GM12874 (cell line): ENCODE results near the gene FYN.

Experiments
- TF ChIP-seq, protein P1 (sequence below): IDR thresholded peaks from 2 replicates; pipeline ENCODE4 v1.5.1; 2011; ENCODE audit warnings: low read depth, mild to moderate bottlenecking, control low read depth, low read length, moderate library complexity; ENCODE audit not compliant: insufficient read depth

Gene FYN

DNA sequence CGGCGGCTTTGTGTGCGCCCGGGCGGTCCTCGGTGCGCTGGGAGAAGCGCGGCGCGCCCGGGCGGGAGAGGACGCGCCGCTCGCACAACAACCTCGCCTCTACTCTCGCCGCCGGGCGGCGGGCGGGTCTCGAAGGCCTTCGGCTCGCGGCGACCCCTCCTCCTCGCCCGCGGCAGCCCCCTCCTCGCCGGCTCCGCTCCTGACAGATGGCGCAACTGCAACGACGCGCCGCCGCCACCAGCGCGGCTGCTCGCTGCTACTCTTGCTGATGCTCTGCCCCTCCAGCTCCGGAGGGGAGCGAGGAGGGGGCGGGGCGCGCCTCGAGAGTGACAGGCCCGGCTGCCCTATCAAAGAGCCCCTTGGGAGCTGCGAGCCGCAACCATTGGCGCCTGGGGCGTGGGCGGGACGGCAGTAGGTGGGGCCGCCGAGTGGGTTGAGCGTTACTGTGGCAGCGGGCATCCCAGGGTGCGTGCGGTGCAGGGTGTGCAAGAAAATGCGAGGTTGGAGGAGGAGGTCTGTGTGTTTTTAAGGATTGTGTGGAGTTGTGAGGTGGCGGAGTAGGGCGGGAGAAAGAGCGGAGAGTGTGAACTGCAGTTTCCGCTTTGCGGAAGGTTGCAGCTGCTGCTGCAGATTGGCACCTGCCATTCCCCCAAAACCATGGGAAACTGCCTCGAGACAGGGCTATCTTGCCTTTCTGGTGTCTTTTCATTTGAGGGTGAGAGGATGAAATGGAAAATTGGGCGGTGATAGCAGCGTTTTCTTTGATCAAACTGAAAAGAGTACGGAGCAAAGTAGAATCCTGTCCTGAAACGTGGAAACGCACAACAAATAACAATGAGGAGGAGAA is at the start of gene FYN:
Gene FYN, minus strand, starts transcription at position 275 of the 847 bp plus-strand sequence. CDS start 153,401 bp downstream, outside the sequence.
- TF ChIP-seq, protein P1, sequence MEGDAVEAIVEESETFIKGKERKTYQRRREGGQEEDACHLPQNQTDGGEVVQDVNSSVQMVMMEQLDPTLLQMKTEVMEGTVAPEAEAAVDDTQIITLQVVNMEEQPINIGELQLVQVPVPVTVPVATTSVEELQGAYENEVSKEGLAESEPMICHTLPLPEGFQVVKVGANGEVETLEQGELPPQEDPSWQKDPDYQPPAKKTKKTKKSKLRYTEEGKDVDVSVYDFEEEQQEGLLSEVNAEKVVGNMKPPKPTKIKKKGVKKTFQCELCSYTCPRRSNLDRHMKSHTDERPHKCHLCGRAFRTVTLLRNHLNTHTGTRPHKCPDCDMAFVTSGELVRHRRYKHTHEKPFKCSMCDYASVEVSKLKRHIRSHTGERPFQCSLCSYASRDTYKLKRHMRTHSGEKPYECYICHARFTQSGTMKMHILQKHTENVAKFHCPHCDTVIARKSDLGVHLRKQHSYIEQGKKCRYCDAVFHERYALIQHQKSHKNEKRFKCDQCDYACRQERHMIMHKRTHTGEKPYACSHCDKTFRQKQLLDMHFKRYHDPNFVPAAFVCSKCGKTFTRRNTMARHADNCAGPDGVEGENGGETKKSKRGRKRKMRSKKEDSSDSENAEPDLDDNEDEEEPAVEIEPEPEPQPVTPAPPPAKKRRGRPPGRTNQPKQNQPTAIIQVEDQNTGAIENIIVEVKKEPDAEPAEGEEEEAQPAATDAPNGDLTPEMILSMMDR: peak; percentile 59; the same call in 1 of the 2 replicates

DNA sequence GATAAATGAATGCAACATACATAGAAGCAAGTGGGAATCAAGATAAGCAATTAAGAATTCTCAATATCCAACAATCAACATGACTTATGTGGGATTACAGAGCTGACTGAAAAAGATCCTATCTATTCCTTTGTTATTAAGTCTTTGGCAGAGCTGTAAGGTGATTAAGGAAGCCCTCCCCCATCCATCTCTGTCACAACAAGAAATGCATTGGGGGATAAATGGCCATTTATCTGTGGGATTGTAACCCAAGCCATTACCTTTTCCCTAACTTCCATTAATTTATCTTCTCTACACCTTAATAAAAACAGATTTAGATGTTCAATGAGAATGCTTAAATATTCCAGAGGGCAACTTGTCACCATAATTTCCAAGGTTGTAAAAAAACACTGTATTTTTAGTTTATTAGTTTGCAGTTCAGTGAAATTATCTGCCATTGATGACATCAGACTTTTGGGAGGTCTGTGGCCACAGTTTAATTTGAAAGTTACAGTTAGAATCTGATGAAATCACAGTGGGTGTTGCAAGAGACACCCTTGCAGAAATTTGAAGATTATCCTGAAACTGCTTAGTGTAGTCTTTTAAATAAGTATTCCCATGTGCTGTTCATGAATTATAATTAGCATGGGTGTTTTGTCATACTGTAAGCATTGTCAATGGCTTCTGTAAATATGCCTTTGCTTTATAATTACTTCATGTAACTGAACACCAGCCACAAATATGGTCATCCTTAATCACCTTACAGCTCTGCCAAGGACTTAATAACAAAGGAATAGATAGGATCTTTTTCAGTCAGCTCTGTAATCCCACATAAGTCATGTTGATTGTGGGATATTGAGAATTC is 49.4 kb upstream of the FYN start:
- TF ChIP-seq, protein P1: no peak

- TF ChIP-seq, protein P1: no peak
These were observed 47.9 kb upstream of the FYN start for GRCh38 chr6:111921103-111921502.

DNA sequence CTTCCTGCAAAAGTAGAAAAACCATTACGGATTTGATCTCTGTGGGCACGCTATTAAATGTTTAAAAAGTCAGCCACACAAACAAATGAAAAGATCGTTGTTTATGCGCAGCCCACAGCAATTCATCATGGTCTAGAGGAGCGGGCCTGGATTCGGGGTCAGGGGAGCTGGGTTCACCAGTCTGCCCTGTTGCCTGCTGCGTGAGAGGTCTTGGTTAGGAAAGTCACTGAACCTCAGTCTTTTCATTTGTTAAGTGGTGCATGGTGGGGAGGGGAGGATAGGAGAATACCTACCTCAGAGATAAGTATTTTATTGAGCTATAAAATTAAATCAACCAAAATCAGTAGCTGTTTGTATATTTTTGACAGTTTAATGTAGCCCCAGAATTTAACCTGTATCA is 47.3 kb upstream of the FYN start:
- TF ChIP-seq, protein P1: no peak

- TF ChIP-seq, protein P1: no peak
These were observed 45.6 kb upstream of the FYN start for GRCh38 chr6:111918825-111919224.

DNA sequence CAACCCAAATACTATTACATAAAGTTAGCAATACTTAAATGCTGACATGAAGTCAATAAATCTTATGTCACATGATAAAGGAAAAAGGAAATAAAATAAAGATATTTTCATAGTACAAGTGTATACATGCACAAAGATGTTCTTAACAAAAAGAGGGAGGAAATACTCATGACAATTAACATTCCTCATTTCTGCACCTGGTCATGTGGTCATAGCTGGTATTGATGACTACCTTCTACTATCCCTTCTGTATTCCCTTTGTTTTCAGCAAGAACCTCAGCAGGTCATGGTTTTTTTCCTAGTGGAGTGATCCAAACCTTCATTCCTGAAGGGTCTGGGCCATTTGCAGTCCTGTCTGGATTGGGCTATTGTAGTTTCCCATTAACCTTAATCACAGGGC is 43.5 kb upstream of the FYN start:
- TF ChIP-seq, protein P1: no peak

- TF ChIP-seq, protein P1: no peak
These were observed 41.4 kb upstream of the FYN start for GRCh38 chr6:111914617-111915016.
